Measurements from ENCODE around the gene GRN.
"Not testable (repeated sequence)": the region's sequence is repeated elsewhere in the genome, so short reads cannot be mapped to it uniquely, and the experiment has no call there.

Gene GRN

GRCh38 chr17:44322236-44322895, 22.7 kb upstream of the GRN start:
- no peak for DNase-seq

- no peak for DNase-seq
These were observed 21.6 kb upstream of the GRN start for GRCh38 chr17:44323359-44324091.

- DNase-seq = no peak
These were observed 21.0 kb upstream of the GRN start for GRCh38 chr17:44324092-44324570.

GRCh38 chr17:44324571-44325275, 20.4 kb upstream of the GRN start, which contains the start of gene SLC25A39:
TSS of gene SLC25A39 (minus strand) at chr17:44324823. CDS start at chr17:44323562, 1,261 bp downstream.
- peak; percentile 70 for DNase-seq

- DNase-seq = peak; percentile 60
These were observed 18.1 kb upstream of the GRN start for GRCh38 chr17:44326861-44327444.

GRCh38 chr17:44327715-44328449, 17.2 kb upstream of the GRN start:
- no peak for DNase-seq

- not testable (repeated sequence) for DNase-seq
These were observed 15.6 kb upstream of the GRN start for GRCh38 chr17:44329516-44329915.

- DNase-seq = not testable (repeated sequence)
These were observed 14.8 kb upstream of the GRN start for GRCh38 chr17:44330263-44330662.

GRCh38 chr17:44331249-44331760, 13.8 kb upstream of the GRN start:
- DNase-seq = no peak

- DNase-seq = no peak
These were observed 11.7 kb upstream of the GRN start for GRCh38 chr17:44333371-44333770.

- no peak for DNase-seq
These were observed 10.8 kb upstream of the GRN start for GRCh38 chr17:44334315-44334714.

GRCh38 chr17:44334727-44335126, 10.4 kb upstream of the GRN start:
- DNase-seq = no peak

GRCh38 chr17:44335564-44335963, 9.5 kb upstream of the GRN start:
- no peak for DNase-seq

- DNase-seq = no peak
These were observed 9.1 kb upstream of the GRN start for GRCh38 chr17:44335968-44336367.

- DNase-seq = no peak
These were observed 6.4 kb upstream of the GRN start for GRCh38 chr17:44338702-44339101.

- not testable (repeated sequence) for DNase-seq
These were observed 4.5 kb upstream of the GRN start for GRCh38 chr17:44340553-44340952.

- no peak for DNase-seq
These were observed 1.4 kb upstream of the GRN start for GRCh38 chr17:44343510-44344209.

GRCh38 chr17:44345454-44346026, 438 bp downstream of the GRN start:
- DNase-seq = no peak

GRCh38 chr17:44346064-44346844, 1.2 kb downstream of the GRN start:
- DNase-seq = no peak
